Measurements from ENCODE around the gene HOXC10. TPM values are rescaled to one million over a fixed set of nuclear protein-coding genes. Genes with fewer than 3 reads are reported as not detected.
A peak's percentile ranks its signal among the peaks of the same experiment; 100 is the strongest.

HOXC10 gene
- total RNA-seq, 2 donors from 2014 or later, result not detected

DNA sequence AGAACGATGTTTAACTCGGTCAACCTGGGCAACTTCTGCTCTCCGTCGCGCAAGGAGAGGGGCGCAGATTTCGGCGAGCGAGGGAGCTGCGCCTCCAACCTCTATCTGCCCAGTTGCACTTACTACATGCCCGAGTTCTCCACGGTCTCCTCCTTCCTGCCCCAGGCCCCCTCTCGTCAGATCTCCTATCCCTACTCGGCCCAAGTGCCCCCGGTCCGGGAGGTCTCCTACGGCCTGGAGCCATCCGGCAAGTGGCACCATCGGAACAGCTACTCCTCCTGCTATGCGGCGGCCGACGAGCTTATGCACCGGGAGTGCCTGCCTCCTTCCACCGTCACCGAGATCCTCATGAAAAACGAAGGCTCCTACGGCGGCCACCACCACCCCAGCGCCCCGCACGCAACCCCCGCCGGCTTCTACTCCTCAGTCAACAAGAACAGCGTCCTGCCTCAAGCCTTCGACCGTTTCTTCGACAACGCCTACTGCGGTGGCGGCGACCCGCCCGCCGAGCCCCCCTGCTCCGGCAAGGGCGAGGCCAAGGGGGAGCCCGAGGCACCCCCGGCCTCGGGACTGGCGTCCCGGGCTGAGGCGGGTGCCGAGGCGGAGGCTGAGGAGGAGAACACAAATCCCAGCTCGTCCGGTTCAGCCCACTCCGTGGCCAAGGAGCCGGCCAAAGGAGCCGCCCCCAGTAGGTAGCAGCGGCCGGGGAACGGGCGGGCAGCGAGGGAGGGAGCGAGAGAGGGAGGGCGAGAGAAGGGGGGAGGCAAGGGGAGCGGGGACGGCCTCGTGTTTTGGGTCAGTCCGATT lies 11.5 kb upstream of the HOXC10 start:
- H3K9me3 ChIP-seq, result no peaks in the 10 kb centered on the region
- H3K36me3 ChIP-seq, result no peaks in the 10 kb centered on the region
- peaks cover 0 to 29% of the 10 kb centered on the region in 2 donors for H3K4me1 ChIP-seq
- H3K27ac ChIP-seq, result no peak overlapping the region
- TF ChIP-seq, protein P1, sequence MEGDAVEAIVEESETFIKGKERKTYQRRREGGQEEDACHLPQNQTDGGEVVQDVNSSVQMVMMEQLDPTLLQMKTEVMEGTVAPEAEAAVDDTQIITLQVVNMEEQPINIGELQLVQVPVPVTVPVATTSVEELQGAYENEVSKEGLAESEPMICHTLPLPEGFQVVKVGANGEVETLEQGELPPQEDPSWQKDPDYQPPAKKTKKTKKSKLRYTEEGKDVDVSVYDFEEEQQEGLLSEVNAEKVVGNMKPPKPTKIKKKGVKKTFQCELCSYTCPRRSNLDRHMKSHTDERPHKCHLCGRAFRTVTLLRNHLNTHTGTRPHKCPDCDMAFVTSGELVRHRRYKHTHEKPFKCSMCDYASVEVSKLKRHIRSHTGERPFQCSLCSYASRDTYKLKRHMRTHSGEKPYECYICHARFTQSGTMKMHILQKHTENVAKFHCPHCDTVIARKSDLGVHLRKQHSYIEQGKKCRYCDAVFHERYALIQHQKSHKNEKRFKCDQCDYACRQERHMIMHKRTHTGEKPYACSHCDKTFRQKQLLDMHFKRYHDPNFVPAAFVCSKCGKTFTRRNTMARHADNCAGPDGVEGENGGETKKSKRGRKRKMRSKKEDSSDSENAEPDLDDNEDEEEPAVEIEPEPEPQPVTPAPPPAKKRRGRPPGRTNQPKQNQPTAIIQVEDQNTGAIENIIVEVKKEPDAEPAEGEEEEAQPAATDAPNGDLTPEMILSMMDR (IDR thresholded peaks at IDR 0.05), result no peak
- no peak for DNase-seq (ENCODE audit: low spot score)
- H3K27me3 ChIP-seq, result peaks cover 72 to 90% of the 10 kb centered on the region in 2 donors
- H3K4me3 ChIP-seq, result peak overlapping the region in 1 of 2 donors; percentile 32

DNA sequence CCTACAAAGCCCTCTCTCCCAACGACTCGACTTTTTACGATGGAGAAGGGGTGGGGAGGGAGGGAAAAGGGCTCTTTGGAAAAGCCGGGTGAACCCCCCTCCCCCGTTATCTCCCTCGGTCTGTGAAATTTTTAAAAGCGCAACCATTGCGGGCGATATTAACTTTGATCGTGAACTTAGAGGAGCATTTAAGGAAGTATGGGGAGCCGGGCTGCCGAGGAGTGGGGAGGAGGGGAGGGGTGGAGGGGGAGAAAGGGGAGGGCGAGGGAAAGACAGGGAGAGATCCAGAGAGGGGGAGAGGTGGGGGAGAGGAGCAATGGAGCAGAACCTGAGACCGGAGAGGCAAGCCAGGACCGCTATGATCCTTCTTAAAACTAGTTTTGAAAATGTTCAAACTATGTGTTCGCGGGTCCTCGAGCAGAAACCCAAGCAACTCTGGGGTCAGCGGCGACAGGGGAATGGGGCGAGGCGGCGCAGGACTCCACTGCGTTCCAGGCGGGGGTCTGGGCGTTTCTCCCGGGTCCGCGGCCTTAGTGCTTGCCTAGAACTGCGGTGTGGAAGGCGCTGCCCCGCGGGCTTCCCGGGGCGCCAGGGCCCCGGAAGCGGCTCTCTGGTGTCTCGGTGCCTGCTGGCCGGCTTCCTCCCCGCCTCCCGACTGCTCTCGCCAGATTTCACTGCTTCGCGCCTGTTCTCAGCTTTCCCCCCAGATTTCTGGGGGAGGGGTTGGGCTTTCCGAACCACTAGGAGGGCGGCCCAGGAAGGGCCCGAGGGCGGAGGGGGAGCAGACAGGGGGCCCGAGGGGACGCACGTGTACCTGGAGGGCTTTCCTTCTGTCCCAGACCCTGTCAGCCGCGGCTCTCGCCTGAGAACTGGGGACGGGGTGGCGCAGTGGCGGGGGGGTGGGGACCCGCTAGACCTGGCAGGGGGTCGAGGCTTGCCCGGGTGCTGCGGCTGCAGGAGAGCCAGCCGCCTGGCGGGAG lies 10.6 kb upstream of the HOXC10 start, which contains the start of gene HOTAIR:
TSS of gene HOTAIR (minus strand) at position 871 of the 980 bp plus-strand sequence.
- no peak for DNase-seq (ENCODE audit: low spot score)
- Histone ChIP-seq H3K4me3 (peak within 1 kb of the TSS in 1 of 2 donors; percentile 32), H3K27ac (no peak within 1 kb of the TSS), H3K27me3 (peaks cover 67 to 88% of the 10 kb centered on the region in 2 donors), H3K4me1 (peaks cover 0 to 29% of the 10 kb centered on the region in 2 donors), H3K9me3 (no peaks in the 10 kb centered on the region), H3K36me3 (no peaks in the 10 kb centered on the region)
- TF ChIP-seq, protein P1 (IDR thresholded peaks at IDR 0.05), result no peak

DNA sequence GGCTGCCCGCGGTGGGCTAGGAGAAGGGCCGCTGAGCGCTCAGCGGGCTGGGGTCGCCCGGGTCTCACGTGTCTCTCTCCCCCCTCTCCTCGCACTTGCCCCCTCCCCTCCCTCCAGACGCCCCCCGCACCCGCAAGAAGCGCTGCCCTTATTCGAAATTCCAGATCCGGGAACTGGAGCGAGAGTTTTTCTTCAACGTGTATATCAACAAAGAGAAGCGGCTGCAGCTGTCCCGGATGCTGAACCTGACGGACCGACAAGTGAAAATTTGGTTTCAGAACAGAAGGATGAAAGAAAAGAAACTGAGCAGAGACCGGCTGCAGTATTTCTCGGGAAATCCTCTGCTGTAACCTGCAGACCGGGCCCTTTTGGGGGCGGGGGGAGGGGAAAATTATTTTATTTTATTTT lies 9.9 kb upstream of the HOXC10 start:
- H3K4me3 ChIP-seq, result peak overlapping the region in 1 of 2 donors; percentile 32
- H3K4me1 ChIP-seq, result peaks cover 0 to 29% of the 10 kb centered on the region in 2 donors
- no peaks in the 10 kb centered on the region for H3K36me3 ChIP-seq
- H3K27ac ChIP-seq, result no peak overlapping the region
- no peaks in the 10 kb centered on the region for H3K9me3 ChIP-seq
- peaks cover 64 to 81% of the 10 kb centered on the region in 2 donors for H3K27me3 ChIP-seq
- DNase-seq (ENCODE audit: low spot score), result no peak
- TF ChIP-seq, protein P1 (IDR thresholded peaks at IDR 0.05), result no peak

DNA sequence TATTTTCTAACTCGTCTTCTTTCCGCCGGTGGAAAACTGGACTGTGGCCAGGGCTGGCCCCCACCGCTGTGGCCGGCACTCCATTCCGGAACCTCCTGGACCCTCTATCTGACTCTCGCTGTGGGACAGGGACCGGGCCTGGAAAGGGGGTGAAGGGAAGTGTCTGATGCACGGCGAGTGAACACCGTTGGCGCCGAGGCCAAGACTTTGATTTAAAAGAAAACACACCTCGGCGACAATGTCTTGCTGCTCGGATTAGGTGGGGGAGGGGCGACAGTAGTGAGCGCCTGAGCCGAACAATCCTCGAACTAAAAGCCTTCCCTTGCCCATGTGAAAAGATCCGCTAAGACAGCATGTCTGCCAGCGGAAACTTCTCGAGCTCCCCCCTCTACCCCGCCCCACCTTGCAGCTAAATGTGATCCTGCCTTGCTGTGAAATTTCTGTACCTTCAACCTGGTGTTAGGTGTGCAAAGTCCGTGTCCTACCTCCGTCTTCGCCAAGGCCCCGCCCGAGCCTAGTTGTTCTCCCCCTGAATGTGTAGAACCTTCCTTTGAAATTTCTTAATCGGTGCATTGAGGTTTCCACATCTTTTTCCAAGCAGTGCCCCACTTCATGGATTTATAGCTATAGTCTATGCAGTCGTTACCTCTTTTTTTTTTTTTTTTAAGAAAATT lies 9.3 kb upstream of the HOXC10 start:
- peaks cover 59 to 76% of the 10 kb centered on the region in 2 donors for H3K27me3 ChIP-seq
- no peak for DNase-seq (ENCODE audit: low spot score)
- TF ChIP-seq, protein P1 (IDR thresholded peaks at IDR 0.05), result no peak
- no peak overlapping the region for H3K27ac ChIP-seq
- no peak overlapping the region for H3K4me3 ChIP-seq
- no peaks in the 10 kb centered on the region for H3K36me3 ChIP-seq
- no peaks in the 10 kb centered on the region for H3K9me3 ChIP-seq
- H3K4me1 ChIP-seq, result peaks cover 0 to 29% of the 10 kb centered on the region in 2 donors

- Histone ChIP-seq H3K27me3 (peaks cover 60 to 72% of the 10 kb centered on the region in 2 donors), H3K27ac (no peak overlapping the region), H3K36me3 (no peaks in the 10 kb centered on the region), H3K4me1 (peaks cover 0 to 29% of the 10 kb centered on the region in 2 donors), H3K4me3 (no peak overlapping the region), H3K9me3 (no peaks in the 10 kb centered on the region)
- TF ChIP-seq, protein P1 (IDR thresholded peaks at IDR 0.05), result no peak
- DNase-seq (ENCODE audit: low spot score), result no peak
These were observed 8.6 kb upstream of the HOXC10 start for GRCh38 chr12:53976172-53976822.

Measured in right atrium auricular region (tissue), 2 donors.